Skeletal muscle cell (primary cell): ENCODE measurements around the gene HERC2.

ENCODE experiments used
- DNase-seq: peaks from one replicate; pipeline ENCODE4 v3.0.0-alpha.2; 2010; ENCODE audit warnings: low read depth
- H3K4me3 ChIP-seq: 2 replicates; pipeline ENCODE4 v1.5.1; 2011; ENCODE audit warnings: low read depth, mild to moderate bottlenecking, control low read depth, low read length, moderate library complexity

HERC2 gene

DNA sequence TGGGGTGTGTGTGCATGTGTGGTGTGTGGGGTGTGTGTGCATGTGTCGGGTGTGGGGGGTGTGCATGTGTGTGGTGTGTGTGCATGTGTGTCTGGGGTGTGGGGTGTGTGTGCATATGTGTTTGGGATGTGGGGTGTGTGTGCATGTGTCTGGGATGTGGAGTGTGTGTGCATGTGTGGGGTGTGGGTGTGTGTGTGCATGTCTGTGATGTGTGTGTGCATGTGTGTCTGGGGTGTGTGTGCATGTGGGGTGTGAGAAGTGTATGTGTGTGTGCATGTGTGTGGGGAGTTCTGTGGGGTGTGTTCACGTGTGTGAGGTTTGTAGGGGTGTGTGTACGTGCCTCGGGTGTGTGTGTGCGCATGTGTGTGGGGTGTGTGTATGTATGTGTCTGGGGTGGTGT is 216.2 kb downstream of the HERC2 start:
- no peak for DNase-seq
- H3K4me3 ChIP-seq = no peak overlapping the region

GRCh38 chr15:28105224-28105791 is 216.7 kb downstream of the HERC2 start:
- H3K4me3 ChIP-seq = no peak overlapping the region
- no peak for DNase-seq

DNA sequence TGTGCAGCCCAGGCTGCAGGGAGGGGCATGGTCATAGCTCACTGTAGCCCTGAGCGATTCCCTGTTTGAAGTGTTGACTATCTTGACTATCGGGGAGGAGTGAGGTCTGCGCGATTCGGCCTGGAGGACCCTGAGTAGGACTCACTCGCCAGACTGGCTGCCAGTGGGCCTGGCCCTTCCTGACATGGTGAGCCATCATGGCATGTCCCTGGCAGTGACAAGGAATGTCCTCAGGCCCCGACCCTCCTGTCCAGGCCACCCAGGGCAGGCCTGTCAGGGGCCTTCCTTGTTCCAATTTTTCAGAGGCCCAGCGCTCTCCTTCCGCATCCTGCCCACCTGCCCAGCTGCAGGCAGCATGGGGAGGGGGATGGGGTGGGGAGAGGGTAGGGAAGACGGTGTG is 217.7 kb downstream of the HERC2 start:
- H3K4me3 ChIP-seq = no peak overlapping the region
- no peak for DNase-seq

GRCh38 chr15:28103831-28104230 is 218.1 kb downstream of the HERC2 start:
- no peak overlapping the region for H3K4me3 ChIP-seq
- DNase-seq = no peak

DNA sequence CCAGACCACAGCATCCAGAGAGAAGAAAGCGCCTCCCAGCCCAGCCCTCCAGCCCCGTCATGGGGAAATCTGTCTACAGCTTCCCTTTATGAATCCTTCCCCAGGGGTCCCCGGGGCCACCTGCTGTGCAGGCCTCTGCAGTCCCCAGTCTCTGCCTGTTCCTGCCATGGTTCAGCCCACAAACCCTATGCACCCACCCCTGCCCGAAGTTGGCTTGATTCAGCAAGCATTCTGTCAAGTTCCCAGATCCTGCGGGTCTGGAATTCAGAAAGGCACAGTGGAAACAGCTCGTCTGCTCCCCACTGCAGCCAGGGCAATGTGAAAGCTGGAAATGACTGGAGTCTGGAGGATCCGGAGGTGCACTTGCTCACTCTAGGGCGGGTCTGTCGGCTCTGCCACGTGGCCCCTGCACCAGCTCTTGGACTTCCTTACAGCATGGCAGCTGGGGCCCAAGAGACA is 220.0 kb downstream of the HERC2 start:
- no peak for DNase-seq
- H3K4me3 ChIP-seq = no peak overlapping the region

GRCh38 chr15:28101201-28101600 is 220.8 kb downstream of the HERC2 start:
- no peak overlapping the region for H3K4me3 ChIP-seq
- no peak for DNase-seq

GRCh38 chr15:28100516-28101195 is 221.3 kb downstream of the HERC2 start:
- DNase-seq = no peak
- H3K4me3 ChIP-seq = no peak overlapping the region

DNA sequence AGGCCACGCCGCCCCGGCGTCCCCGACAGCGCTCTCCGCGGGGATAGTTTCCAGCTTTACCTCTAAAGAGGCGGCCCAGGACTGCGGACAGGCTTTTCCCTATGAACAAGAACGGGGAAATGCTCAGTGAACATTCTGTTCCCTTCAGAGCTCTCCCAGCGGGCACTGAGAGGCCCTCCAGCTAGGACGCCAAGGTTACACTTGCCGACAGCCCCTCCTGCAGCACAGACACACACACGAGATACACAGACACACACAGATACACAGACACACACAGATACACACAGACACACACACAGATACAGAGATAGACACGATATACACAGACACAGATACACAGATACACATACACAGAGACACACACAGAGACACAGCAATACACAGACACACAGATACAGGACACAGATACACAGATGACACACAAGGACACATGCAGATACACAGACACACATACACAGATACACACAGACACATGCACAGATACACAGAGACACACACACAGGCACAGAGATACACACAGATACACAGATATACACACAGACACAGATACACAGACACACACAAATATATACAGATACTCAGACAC is 222.3 kb downstream of the HERC2 start:
- H3K4me3 ChIP-seq = peak overlapping the region; percentile 32

GRCh38 chr15:28098766-28099554 is 223.0 kb downstream of the HERC2 start, which contains the start of gene OCA2:
TSS of gene OCA2 (minus strand) at chr15:28099315. CDS start at chr15:28081874, 17,441 bp downstream.
- DNase-seq = no peak
- H3K4me3 ChIP-seq = peak within 1 kb of the TSS; percentile 32

More for the DNA sequence above, 222.3 kb downstream of the HERC2 start:
- no peak for DNase-seq

GRCh38 chr15:28098360-28098765 is 223.6 kb downstream of the HERC2 start:
- H3K4me3 ChIP-seq = no peak overlapping the region
- no peak for DNase-seq

GRCh38 chr15:28097656-28098359 is 224.2 kb downstream of the HERC2 start:
- H3K4me3 ChIP-seq = no peak overlapping the region
- DNase-seq = no peak

DNA sequence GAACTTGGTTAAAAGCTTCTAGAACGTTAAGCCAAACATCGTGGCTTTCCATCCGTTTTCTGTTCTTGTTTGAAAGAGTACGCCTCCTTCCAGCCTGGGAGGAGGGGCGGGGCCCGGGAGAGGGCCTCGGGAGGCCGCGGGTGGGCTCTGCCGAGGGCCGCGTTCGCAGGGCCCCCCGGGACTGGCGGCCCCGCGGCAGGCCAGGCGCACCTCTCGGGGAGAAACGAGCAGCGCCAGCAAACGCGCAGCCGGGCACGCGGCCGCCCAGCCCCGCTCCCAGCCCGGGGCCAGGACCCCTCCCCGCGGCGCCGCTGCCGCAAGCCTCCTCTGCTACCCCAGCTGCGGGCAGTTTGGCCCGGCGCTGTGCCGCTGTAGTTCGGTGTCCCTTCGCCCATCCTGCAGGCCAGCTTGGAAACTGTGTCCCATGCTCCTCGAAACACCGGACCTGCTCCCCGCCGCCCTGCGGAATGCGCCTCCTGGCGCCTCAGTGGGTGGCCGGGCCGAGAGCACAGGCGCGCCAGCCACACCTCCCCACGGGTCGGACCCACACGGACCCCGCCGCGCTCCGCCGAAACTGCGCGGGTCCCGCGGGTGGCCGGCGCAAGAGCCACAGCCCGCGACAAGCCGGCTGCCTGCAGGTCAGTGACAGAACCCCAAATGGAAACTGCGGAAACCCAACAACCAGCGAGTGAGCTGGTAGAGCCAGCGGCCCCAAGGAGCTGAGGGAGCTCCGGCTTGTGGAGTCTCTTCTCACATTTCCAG is 225.1 kb downstream of the HERC2 start:
- peak overlapping the region; percentile 51 for H3K4me3 ChIP-seq
- no peak for DNase-seq

- peak overlapping the region; percentile 51 for H3K4me3 ChIP-seq
- no peak for DNase-seq
Measured at GRCh38 chr15:28096411-28096669, 225.6 kb downstream of the HERC2 start.

- DNase-seq = no peak
- H3K4me3 ChIP-seq = peak overlapping the region; percentile 51
Measured at GRCh38 chr15:28094732-28095521, 227.1 kb downstream of the HERC2 start.

GRCh38 chr15:28093752-28094535 is 228.0 kb downstream of the HERC2 start:
- no peak for DNase-seq
- no peak overlapping the region for H3K4me3 ChIP-seq

DNA sequence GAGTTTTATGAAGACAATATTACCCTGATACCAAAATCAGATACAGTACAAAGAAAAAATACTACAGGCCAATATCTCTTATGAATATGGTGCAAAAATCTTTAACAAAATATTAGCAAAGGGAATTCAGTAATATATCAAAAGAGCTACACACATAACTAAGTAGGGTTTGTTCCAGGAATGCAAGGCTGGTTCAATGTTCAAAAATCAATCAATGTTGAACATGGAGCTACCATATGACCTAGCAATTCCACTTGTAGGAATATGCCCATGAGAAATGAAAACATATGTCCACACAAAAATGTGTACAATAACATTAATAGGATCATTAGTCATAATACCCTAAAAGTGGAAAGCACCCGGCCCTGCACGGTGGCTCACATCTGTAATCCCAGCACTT is 230.7 kb downstream of the HERC2 start:
- no peak overlapping the region for H3K4me3 ChIP-seq
- no peak for DNase-seq

DNA sequence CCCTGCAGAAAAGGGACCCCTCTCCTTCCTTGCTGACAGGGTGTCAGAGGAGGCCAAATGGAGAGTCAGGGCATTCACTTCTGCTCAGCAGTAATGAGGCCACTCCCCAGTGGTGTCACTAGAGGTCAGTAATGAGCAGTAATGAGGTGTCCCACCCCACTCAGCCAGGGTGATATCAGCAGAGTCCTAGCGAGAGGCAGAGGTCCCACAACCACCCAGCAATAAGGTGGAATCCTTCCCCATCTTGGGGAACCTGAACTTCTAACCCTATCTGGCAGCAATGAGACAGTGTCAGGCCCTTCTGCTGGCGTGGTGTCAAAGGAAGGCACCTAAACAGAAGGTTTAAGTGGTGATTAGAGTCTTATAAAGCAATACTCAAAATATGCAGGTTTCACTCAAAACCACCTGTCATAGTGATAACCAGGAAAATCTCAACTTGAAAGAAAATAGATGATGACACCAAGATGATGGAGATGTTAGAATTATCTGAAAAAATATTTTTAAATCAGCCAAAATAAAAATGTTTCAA is 235.7 kb downstream of the HERC2 start:
- H3K4me3 ChIP-seq = no peak overlapping the region
- DNase-seq = no peak
